B cell (primary cell): ENCODE results near the gene RBMS3. TPM values are rescaled to one million over a fixed set of nuclear protein-coding genes. Genes with fewer than 3 reads are reported as not detected.

Experiments used
- ATAC-seq: fragments of 200-7000 bp; cut with Tn5 transposase; one replicate; pipeline ENCODE4 v1.10.0; 2021; ENCODE audit warnings: low read depth, mild to moderate bottlenecking, moderate number of reproducible peaks, moderate library complexity
- CTCF ChIA-PET: fragments of 350-600 bp; sonication (Branson Sonifier 250); formaldehyde crosslinking; loops from one replicate; lab custom pipeline; 2021; ENCODE audit warnings: antibody characterized with exemption, inconsistent platforms; lab: Charles Lee
- POLR2A ChIA-PET: fragments of 350-600 bp; sonication (Branson Sonifier 250); formaldehyde crosslinking; loops from one replicate; lab custom pipeline; 2021; ENCODE audit warnings: antibody characterized with exemption; lab: Charles Lee
- DNase-seq: peaks from one replicate; pipeline ENCODE4 v3.0.0; 2013
- H2AFZ ChIP-seq: 2 replicates; pipeline ENCODE4 v1.6.1; 2012; ENCODE audit warnings: mild to moderate bottlenecking, low read depth, low read length; ENCODE audit not compliant: insufficient read depth, poor library complexity, severe bottlenecking
- H3K27ac ChIP-seq, 2 donors: 1 replicate in 1 of 2; 2 replicates in 1 of 2; pipeline ENCODE4 v1.5.1; 2012 to 2013; ENCODE audit warnings: low read length in 2 of 2, mild to moderate bottlenecking in 2 of 2, moderate library complexity in 1 of 2
- H3K27me3 ChIP-seq, 4 experiments: fragments of 200-600 bp in 1 of 4; sonication (generic) in 1 of 4; replicated peaks in 1 of 4; 1 replicate in 2 of 4; 2 replicates in 2 of 4; pipeline versions ENCODE4 v1.6.1 to v1.7.0; 2013 to 2016; ENCODE audit warnings: low read length in 3 of 4, mild to moderate bottlenecking in 2 of 4, mixed read lengths in 1 of 4, moderate library complexity in 1 of 4; ENCODE audit not compliant: insufficient read depth in 4 of 4, control insufficient read depth in 3 of 4; ENCODE audit errors: control extremely low read depth in 1 of 4
- H3K36me3 ChIP-seq, 2 experiments: replicated peaks in 1 of 2; 1 replicate in 1 of 2; 2 replicates in 1 of 2; pipeline versions ENCODE4 v1.6.1 to v1.7.1; 2013; ENCODE audit warnings: low read length in 1 of 2; ENCODE audit not compliant: insufficient read depth in 2 of 2, control insufficient read depth in 1 of 2; ENCODE audit errors: control extremely low read depth in 1 of 2, extremely low read depth in 1 of 2
- H3K4me1 ChIP-seq, 2 donors: fragments of 200-600 bp in 1 of 2; sonication (generic) in 1 of 2; 1 replicate in 1 of 2; 2 replicates in 1 of 2; pipeline versions ENCODE4 v1.5.1 to v1.6.1; 2013 to 2017; ENCODE audit warnings: low read length in 2 of 2; ENCODE audit not compliant: control insufficient read depth in 2 of 2, insufficient read depth in 2 of 2
- H3K4me2 ChIP-seq: replicated peaks from 2 replicates; pipeline ENCODE3; 2012; ENCODE audit warnings: mild to moderate bottlenecking, low read depth, low read length; ENCODE audit not compliant: poor library complexity, severe bottlenecking
- H3K4me3 ChIP-seq, 5 experiments: fragments of 200-600 bp in 1 of 5; sonication (generic) in 1 of 5; 1 replicate in 3 of 5; 2 replicates in 2 of 5; pipeline versions ENCODE4 v1.5.1 to v1.7.0; 2011 to 2016; ENCODE audit warnings: low read length in 4 of 5, mild to moderate bottlenecking in 4 of 5, low read depth in 2 of 5, control low read depth in 1 of 5, moderate library complexity in 1 of 5; ENCODE audit not compliant: insufficient read depth in 1 of 5; ENCODE audit errors: control extremely low read depth in 1 of 5, extremely low read depth in 1 of 5
- H3K79me2 ChIP-seq: fragments of 200-600 bp; sonication (generic); one replicate; pipeline ENCODE4 v1.6.0; 2016; ENCODE audit warnings: low read length; ENCODE audit not compliant: control insufficient read depth, insufficient read depth
- H3K9ac ChIP-seq: fragments of 200-600 bp; sonication (generic); 2 replicates; pipeline ENCODE4 v1.6.1; 2017; ENCODE audit warnings: mild to moderate bottlenecking, low read length, moderate library complexity
- H3K9me3 ChIP-seq, 3 donors: one replicate each; pipeline versions ENCODE4 v1.6.1 to v1.7.1; 2013; ENCODE audit warnings: low read length in 2 of 3; ENCODE audit not compliant: control insufficient read depth in 2 of 3, insufficient read depth in 1 of 3; ENCODE audit errors: control extremely low read depth in 1 of 3
- H4K20me1 ChIP-seq: 2 replicates; pipeline ENCODE4 v1.6.0; 2012; ENCODE audit warnings: mild to moderate bottlenecking, low read length; ENCODE audit not compliant: insufficient read depth, control insufficient read depth, poor library complexity, severe bottlenecking
- H3K27ac Mint-ChIP-seq: one replicate; pipeline ENCODE4 v1.8.0; 2021; ENCODE audit warnings: mixed read lengths
- H3K27me3 Mint-ChIP-seq: one replicate; pipeline ENCODE4 v1.8.0; 2021; ENCODE audit warnings: mixed read lengths
- H3K4me1 Mint-ChIP-seq: one replicate; pipeline ENCODE4 v1.8.0; 2021; ENCODE audit warnings: mixed read lengths
- H3K4me3 Mint-ChIP-seq: one replicate; pipeline ENCODE4 v1.8.0; 2021; ENCODE audit warnings: mixed read lengths
- H3K9me3 Mint-ChIP-seq: one replicate; pipeline ENCODE4 v1.8.0; 2022; ENCODE audit warnings: mixed read lengths; ENCODE audit not compliant: insufficient read depth
- CTCF ChIP-seq: fragments of 200-600 bp; IDR thresholded peaks from one replicate; pipeline ENCODE4 v1.8.0; 2022; ENCODE audit warnings: antibody characterized with exemption, mild to moderate bottlenecking
- EZH2 ChIP-seq: IDR thresholded peaks from 2 replicates; pipeline ENCODE4 v1.6.1; 2012; ENCODE audit warnings: borderline replicate concordance, low read depth, mild to moderate bottlenecking, moderate library complexity, low read length; ENCODE audit not compliant: insufficient read depth, poor library complexity, severe bottlenecking
- WGBS: methylation state at CpG from one replicate; pipeline ENCODE4 v1.1.5; 2013; ENCODE audit warnings: missing lambda C conversion rate; ENCODE audit not compliant: insufficient coverage; 5-methylcytosine and 5-hydroxymethylcytosine counted together
- intact Hi-C: fragments of 100-400 bp; cut with micrococcal nuclease; formaldehyde crosslinking; loops from one replicate; pipeline ENCODE4 v1.10.0; 2022
- polyA plus RNA-seq: library from polyadenylated mRNA; depleted of rRNA; stranded (reverse); fragments of >200 nt; gene quantifications from 2 replicates; pipeline ENCODE4 v1.2.3, GENCODE V29; 2012
- total RNA-seq, 2 donors: library from RNA; stranded (reverse); fragments of 120-200 nt in 1 of 2; gene quantifications; 1 replicate in 1 of 2; 2 replicates in 1 of 2; pipeline versions ENCODE4 v1.2.3 to v1.2.4, GENCODE V29; 2013 to 2022

RBMS3 gene
- total and polyA plus RNA-seq, 2 donors (not counting 1 experiment from before 2014, with no cell fraction given) = not detected

DNA sequence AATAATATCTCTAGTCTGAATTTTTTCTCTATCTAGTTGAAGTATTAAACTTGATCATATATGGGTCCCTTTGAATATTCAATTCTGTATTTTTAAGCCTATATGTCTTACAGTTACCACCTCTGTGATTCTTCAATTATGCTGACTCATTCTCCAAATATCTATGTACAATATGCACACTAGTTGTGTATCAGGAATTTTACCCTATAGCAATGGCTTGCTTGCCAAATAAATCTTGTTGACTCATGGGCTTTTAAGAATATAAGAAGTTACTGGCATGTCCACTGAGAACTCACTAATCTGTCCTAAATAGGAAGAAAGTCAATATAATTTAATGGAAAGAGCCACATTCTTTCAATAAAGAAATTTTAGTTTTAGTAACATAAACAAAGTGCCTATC lies 656.3 kb downstream of the RBMS3 start:
- Histone ChIP-seq H3K4me1 (no peaks in the 10 kb centered on the region), H3K27me3 (no peaks in the 10 kb centered on the region), H3K79me2 (no peaks in the 10 kb centered on the region), H3K27ac (no peak overlapping the region), H3K4me3 (no peak overlapping the region), H3K4me2 (no peak overlapping the region), H3K9me3 (no peaks in the 10 kb centered on the region), H2AFZ (no peak overlapping the region), H3K9ac (no peak overlapping the region), H3K36me3 (no peaks in the 10 kb centered on the region), H4K20me1 (no peaks in the 10 kb centered on the region)
- Mint-ChIP-seq H3K27ac (no peak overlapping the region), H3K9me3 (no peaks in the 10 kb centered on the region), H3K27me3 (peaks cover 6% of the 10 kb centered on the region), H3K4me1 (no peaks in the 10 kb centered on the region), H3K4me3 (no peak overlapping the region)
- POLR2A ChIA-PET = no interaction called here
- CTCF ChIA-PET = no interaction called here
- intact Hi-C loops = no loop called here
- DNase-seq (no peak), ATAC-seq (no peak)
- TF ChIP-seq CTCF (no peak), EZH2 (no peak)

DNA sequence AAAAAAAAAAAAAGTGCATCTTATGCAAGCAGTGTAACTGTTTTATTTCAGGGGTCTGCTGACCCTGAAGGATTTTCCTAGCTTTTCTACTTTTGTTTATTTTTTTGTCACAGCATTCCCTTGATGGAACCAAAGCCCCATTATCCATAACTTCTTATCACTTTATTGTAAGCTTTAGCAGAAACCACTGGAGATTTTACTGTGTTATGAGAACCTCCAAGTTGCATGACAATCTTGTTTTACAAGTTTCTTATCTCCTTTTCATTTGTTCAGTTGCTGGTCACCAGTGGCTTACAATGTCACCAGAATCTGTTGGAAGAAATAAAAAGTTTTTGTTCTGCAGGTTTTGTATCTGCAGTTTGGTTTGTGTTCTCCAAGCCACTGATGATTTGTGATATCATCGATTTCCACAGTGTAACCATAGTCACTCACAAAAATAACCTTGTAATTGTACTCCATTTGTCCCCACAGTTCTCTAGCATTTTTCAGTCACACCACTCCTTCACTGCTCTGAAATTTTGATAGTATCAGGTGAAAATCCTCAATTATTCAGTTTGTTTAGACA lies 660.0 kb downstream of the RBMS3 start:
- Histone ChIP-seq H2AFZ (no peak overlapping the region), H3K79me2 (no peaks in the 10 kb centered on the region), H4K20me1 (no peaks in the 10 kb centered on the region), H3K4me2 (no peak overlapping the region), H3K9ac (no peak overlapping the region), H3K9me3 (no peaks in the 10 kb centered on the region), H3K4me1 (no peaks in the 10 kb centered on the region), H3K27ac (no peak overlapping the region), H3K36me3 (no peaks in the 10 kb centered on the region), H3K27me3 (no peaks in the 10 kb centered on the region), H3K4me3 (no peak overlapping the region)
- Mint-ChIP-seq H3K4me1 (no peaks in the 10 kb centered on the region), H3K4me3 (no peak overlapping the region), H3K9me3 (no peaks in the 10 kb centered on the region), H3K27me3 (peaks cover 14% of the 10 kb centered on the region), H3K27ac (no peak overlapping the region)
- ChIA-PET POLR2A (no interaction called here), CTCF (no interaction called here)
- no peak for TF ChIP-seq EZH2
- TF ChIP-seq CTCF = no peak
- intact Hi-C loops = no loop called here
- ATAC-seq (no peak), DNase-seq (no peak)
- no CpG with 5 or more reads among the region's 1 CpG for WGBS
